Tibial nerve (tissue), 4 donors: ENCODE measurements around the gene UTF1. TPM values are rescaled to one million over a fixed set of nuclear protein-coding genes. Genes with fewer than 3 reads are reported as not detected.

Experiments
- DNase-seq, 2 donors: peaks; one replicate each; pipeline ENCODE4 v3.0.0-alpha.2; 2019; ENCODE audit warnings: low spot score in 2 of 2
- H3K27ac ChIP-seq, 4 donors: fragments of 200-600 bp; sonication (generic) in 3 of 4; one replicate each; pipeline ENCODE4 v1.5.1; 2017 to 2019; ENCODE audit warnings: mild to moderate bottlenecking in 1 of 4
- H3K27me3 ChIP-seq, 2 donors: fragments of 200-600 bp; sonication (generic) in 1 of 2; one replicate each; pipeline versions ENCODE4 v1.5.1 to v1.6.0; 2017 to 2019
- H3K36me3 ChIP-seq, 3 donors: fragments of 200-600 bp; sonication (generic); one replicate each; pipeline ENCODE4 v1.5.1; 2018 to 2019
- H3K4me1 ChIP-seq, 4 donors: fragments of 200-600 bp; sonication (generic) in 3 of 4; one replicate each; pipeline ENCODE4 v1.5.1; 2017 to 2019
- H3K4me3 ChIP-seq, 4 donors: fragments of 200-600 bp; sonication (generic) in 3 of 4; one replicate each; pipeline ENCODE4 v1.5.1; 2017 to 2019; ENCODE audit warnings: mild to moderate bottlenecking in 1 of 4, moderate library complexity in 1 of 4
- H3K9me3 ChIP-seq, 4 donors: fragments of 200-600 bp; sonication (generic) in 3 of 4; one replicate each; pipeline ENCODE4 v1.5.1; 2017 to 2019
- CTCF ChIP-seq, 5 experiments: fragments of 200-600 bp in 3 of 5; fragments of 450-650 bp in 2 of 5; sonication (generic) in 3 of 5; IDR thresholded peaks; one replicate each; pipeline ENCODE4 v1.5.1; 2016 to 2019; ENCODE audit warnings: antibody characterized with exemption in 5 of 5, mild to moderate bottlenecking in 3 of 5, moderate library complexity in 2 of 5
- EP300 ChIP-seq, 2 donors: sonication (generic); formaldehyde crosslinking; IDR thresholded peaks; one replicate each; pipeline ENCODE4 v1.6.1; 2017; ENCODE audit warnings: antibody characterized with exemption in 2 of 2, mild to moderate bottlenecking in 1 of 2
- POLR2A ChIP-seq, 2 donors: fragments of 450-650 bp; IDR thresholded peaks; one replicate each; pipeline ENCODE4 v1.6.1; 2017; ENCODE audit warnings: antibody characterized with exemption in 2 of 2, mild to moderate bottlenecking in 2 of 2, moderate library complexity in 2 of 2
- WGBS, 2 donors: methylation state at CpG; one replicate each; pipeline ENCODE4 v1.1.5; 2018; 5-methylcytosine and 5-hydroxymethylcytosine counted together
- total RNA-seq, 4 donors: library from RNA; depleted of rRNA; stranded (reverse); fragments of >200 nt; gene quantifications; one replicate each; pipeline ENCODE4 v1.1.0, GENCODE V29; 2016

The UTF1 gene
- total RNA-seq, 4 donors from 2014 or later, result not detected

DNA sequence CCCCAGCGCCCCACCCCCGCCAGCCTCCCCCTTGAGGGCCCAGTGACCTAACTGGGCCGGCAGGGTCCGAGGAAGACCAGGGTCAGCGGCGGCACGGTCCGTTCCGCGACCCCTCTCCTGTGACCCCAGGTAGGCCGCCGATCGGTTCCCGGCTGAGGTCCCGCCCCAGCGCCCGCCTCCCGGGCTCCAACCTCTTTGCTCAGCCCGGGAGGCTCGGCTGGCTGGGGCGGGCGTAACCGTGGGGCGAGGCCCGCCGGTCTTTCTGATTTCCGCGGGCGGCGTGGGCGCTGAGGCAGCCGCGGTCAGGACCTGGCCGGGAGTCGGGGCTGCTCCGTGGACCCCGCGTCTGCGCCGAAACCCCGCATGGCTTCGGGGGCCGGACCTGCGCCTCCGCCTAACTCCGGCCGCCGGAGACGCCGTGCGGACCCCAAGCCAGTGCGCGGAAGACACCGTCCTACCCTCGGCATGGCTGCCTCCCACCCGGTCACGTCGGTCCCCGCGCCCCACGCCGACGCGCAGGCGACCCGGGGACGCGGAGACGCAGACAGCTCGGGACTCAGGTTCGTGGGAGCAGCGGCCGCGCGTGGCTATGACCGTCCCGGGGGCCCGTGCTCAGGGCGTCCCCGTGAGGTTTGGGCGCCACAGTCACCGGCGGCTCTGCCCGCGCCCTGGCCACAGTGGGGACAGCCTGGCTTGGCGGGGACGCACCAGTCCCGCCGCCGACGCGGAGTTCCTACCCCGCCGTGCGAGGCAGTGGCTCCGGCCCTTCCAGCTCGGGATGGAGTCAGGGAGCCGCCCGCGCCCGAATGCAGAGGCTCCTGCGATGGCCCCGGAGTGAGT is 6.6 kb downstream of the UTF1 start:
- no peaks in the 10 kb centered on the region for H3K36me3 ChIP-seq
- WGBS, 2 donors, result 1 to 20% methylated on average over 1 to 51 of the region's 103 CpGs
- H3K9me3 ChIP-seq, result peaks cover 0 to 6% (median 0%) of the 10 kb centered on the region in 4 donors
- H3K4me3 ChIP-seq, result peak overlapping the region in 3 of 4 donors; percentile 7 to 46 (median 26)
- peaks cover 0 to 100% of the 10 kb centered on the region in 2 donors for H3K27me3 ChIP-seq
- peaks cover 0 to 35% (median 16%) of the 10 kb centered on the region in 4 donors for H3K4me1 ChIP-seq
- no peak for DNase-seq
- H3K27ac ChIP-seq, result peak overlapping the region in 2 of 4 donors; percentile 20 to 68
- TF ChIP-seq POLR2A (IDR thresholded peaks at IDR 0.05) (no peak), CTCF (IDR thresholded peaks at IDR 0.05) (no peak), EP300 (IDR thresholded peaks at IDR 0.05) (no peak)

- no peak for TF ChIP-seq POLR2A (IDR thresholded peaks at IDR 0.05)
- TF ChIP-seq CTCF (IDR thresholded peaks at IDR 0.05), result no peak
- no peak for TF ChIP-seq EP300 (IDR thresholded peaks at IDR 0.05)
- peak overlapping the region in 1 of 4 donors; percentile 68 for H3K27ac ChIP-seq
- H3K36me3 ChIP-seq, result no peaks in the 10 kb centered on the region
- peaks cover 0 to 100% of the 10 kb centered on the region in 2 donors for H3K27me3 ChIP-seq
- H3K9me3 ChIP-seq, result peaks cover 0 to 5% (median 0%) of the 10 kb centered on the region in 4 donors
- DNase-seq, result no peak
- 0% methylated on average over 20 to 27 of the region's 32 CpGs for WGBS, 2 donors
- H3K4me3 ChIP-seq, result peak overlapping the region in 2 of 4 donors; percentile 26 to 46
- H3K4me1 ChIP-seq, result peaks cover 0 to 35% (median 16%) of the 10 kb centered on the region in 4 donors
Observed at GRCh38 chr10:133237241-133237587, 7.2 kb downstream of the UTF1 start.

DNA sequence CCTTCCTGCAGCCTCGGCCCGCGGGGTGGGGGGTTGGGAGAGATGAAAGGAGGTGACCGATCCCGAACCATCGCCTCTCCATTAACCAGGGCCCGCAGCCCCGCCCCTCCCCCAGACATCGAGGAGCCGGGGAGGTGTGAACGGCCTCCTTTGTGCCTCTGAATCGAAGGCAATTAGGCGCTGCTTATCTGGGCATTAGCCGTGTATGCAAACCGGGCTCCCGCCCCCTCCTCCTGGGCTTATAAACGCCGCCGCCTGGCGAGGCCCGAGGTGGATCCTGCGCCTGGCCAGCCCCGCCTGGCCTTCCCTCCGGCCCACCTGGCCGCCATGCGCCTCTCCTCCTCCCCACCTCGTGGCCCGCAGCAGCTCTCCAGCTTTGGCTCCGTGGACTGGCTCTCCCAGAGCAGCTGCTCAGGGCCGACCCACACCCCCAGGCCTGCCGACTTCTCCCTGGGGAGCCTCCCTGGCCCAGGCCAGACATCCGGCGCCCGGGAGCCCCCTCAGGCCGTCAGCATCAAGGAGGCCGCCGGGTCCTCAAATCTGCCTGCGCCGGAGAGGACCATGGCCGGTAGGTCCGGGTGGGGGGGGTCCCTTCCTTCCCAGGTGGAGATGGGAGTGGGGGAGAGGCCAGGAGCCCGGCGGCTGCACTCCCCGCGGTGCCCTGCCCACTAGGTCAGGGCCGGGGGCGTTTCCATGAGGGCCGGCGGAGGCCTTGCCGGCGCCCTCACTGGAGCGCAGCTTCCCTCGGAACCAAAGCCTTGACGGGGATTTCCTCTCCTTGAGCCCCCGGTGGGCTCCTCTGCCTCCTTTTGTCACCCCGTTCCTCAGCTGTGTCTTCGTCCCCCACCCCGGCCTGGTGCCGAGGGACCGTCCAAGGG is 7.8 kb downstream of the UTF1 start, which contains the start of gene VENTX:
VENTX (plus strand) TSS at position 268 of the 878 bp plus-strand sequence; CDS start at position 328, 60 bp downstream.
- TF ChIP-seq EP300 (IDR thresholded peaks at IDR 0.05), result no peak
- TF ChIP-seq POLR2A (IDR thresholded peaks at IDR 0.05), result no peak
- no peak for TF ChIP-seq CTCF (IDR thresholded peaks at IDR 0.05)
- WGBS, 2 donors, result 10% methylated on average over 22 to 54 of the region's 60 CpGs
- peak within 1 kb of the TSS in 3 of 4 donors; percentile 7 to 46 (median 26) for H3K4me3 ChIP-seq

DNA sequence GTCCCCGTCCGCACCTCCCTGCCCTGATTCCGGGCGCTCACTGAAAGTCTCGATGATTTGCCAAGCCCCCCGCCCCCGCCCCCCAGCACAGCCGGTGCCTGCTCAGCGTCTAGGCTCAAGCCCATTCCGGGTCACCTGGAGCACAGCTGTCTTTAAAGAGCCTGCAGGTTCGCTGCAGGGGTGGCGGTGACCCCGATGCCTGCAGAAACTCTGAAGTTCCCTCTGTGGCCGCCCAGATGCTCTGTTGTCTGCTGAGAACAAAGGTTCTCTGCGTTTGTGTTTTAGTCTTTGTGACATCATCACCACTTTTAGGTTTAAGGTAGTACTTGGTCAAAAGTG is 8.4 kb downstream of the UTF1 start:
- 21 to 31% methylated on average over 11 to 12 of the region's 15 CpGs for WGBS, 2 donors
- DNase-seq, result no peak
- Histone ChIP-seq H3K9me3 (no peaks in the 10 kb centered on the region), H3K4me3 (no peak overlapping the region), H3K27me3 (peaks cover 0 to 96% of the 10 kb centered on the region in 2 donors), H3K4me1 (peaks cover 0 to 35% (median 16%) of the 10 kb centered on the region in 4 donors), H3K36me3 (no peaks in the 10 kb centered on the region), H3K27ac (no peak overlapping the region)
- no peak for TF ChIP-seq CTCF (IDR thresholded peaks at IDR 0.05)
- no peak for TF ChIP-seq EP300 (IDR thresholded peaks at IDR 0.05)
- no peak for TF ChIP-seq POLR2A (IDR thresholded peaks at IDR 0.05)

More for the DNA sequence above, 7.8 kb downstream of the UTF1 start, which contains the start of gene VENTX:
- Histone ChIP-seq H3K27me3 (peaks cover 0 to 100% of the 10 kb centered on the region in 2 donors), H3K9me3 (no peaks in the 10 kb centered on the region), H3K27ac (peak within 1 kb of the TSS in 1 of 4 donors; percentile 68), H3K4me1 (peaks cover 0 to 35% (median 16%) of the 10 kb centered on the region in 4 donors), H3K36me3 (no peaks in the 10 kb centered on the region)
- no peak for DNase-seq
